PFSK-1 (cell line): ENCODE results near the gene VWF.

ENCODE experiments used
- FOXP2 ChIP-seq: optimal IDR thresholded peaks from 2 replicates; pipeline ENCODE3; 2011; ENCODE audit warnings: borderline replicate concordance, control low read depth, inconsistent platforms; ENCODE audit not compliant: insufficient read depth; ENCODE audit errors: extremely low read length, extremely low read depth
- POLR2AphosphoS5 ChIP-seq: IDR thresholded peaks from 2 replicates; pipeline ENCODE4 v1.6.1; 2012; ENCODE audit warnings: low read depth, mild to moderate bottlenecking, control low read depth, low read length, moderate library complexity
- SIN3A ChIP-seq: IDR thresholded peaks from 2 replicates; pipeline ENCODE4 v1.6.1; 2012; ENCODE audit warnings: mild to moderate bottlenecking, low read length, moderate library complexity, borderline replicate concordance; ENCODE audit not compliant: insufficient read depth
- TAF1 ChIP-seq: IDR thresholded peaks from 2 replicates; pipeline ENCODE4 v1.6.1; 2012; ENCODE audit warnings: low read length, control low read depth, borderline replicate concordance; ENCODE audit not compliant: insufficient read depth
- TF ChIP-seq, protein P1 (sequence below), 2 experiments: IDR thresholded peaks; 2 replicates each; pipeline versions ENCODE4 v1.6.1 to v1.8.0; 2011 to 2012; ENCODE audit warnings: low read depth in 2 of 2, low read length in 2 of 2, control low read depth in 1 of 2, inconsistent platforms in 1 of 2, mild to moderate bottlenecking in 1 of 2, moderate library complexity in 1 of 2; ENCODE audit not compliant: insufficient read depth in 1 of 2

VWF gene

GRCh38 chr12:5976196-5976595 is 148.3 kb downstream of the VWF start:
- TF ChIP-seq POLR2AphosphoS5 (no peak), SIN3A (no peak), FOXP2 (no peak), TAF1 (no peak)
- TF ChIP-seq, protein P1, sequence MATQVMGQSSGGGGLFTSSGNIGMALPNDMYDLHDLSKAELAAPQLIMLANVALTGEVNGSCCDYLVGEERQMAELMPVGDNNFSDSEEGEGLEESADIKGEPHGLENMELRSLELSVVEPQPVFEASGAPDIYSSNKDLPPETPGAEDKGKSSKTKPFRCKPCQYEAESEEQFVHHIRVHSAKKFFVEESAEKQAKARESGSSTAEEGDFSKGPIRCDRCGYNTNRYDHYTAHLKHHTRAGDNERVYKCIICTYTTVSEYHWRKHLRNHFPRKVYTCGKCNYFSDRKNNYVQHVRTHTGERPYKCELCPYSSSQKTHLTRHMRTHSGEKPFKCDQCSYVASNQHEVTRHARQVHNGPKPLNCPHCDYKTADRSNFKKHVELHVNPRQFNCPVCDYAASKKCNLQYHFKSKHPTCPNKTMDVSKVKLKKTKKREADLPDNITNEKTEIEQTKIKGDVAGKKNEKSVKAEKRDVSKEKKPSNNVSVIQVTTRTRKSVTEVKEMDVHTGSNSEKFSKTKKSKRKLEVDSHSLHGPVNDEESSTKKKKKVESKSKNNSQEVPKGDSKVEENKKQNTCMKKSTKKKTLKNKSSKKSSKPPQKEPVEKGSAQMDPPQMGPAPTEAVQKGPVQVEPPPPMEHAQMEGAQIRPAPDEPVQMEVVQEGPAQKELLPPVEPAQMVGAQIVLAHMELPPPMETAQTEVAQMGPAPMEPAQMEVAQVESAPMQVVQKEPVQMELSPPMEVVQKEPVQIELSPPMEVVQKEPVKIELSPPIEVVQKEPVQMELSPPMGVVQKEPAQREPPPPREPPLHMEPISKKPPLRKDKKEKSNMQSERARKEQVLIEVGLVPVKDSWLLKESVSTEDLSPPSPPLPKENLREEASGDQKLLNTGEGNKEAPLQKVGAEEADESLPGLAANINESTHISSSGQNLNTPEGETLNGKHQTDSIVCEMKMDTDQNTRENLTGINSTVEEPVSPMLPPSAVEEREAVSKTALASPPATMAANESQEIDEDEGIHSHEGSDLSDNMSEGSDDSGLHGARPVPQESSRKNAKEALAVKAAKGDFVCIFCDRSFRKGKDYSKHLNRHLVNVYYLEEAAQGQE (IDR thresholded peaks at IDR 0.05; ENCODE audit: insufficient read depth in 1 of 2, low read depth in 2 of 2, low read length in 2 of 2): no peak

- TF ChIP-seq FOXP2: no peak
- TF ChIP-seq, protein P1 (IDR thresholded peaks at IDR 0.05; ENCODE audit: insufficient read depth in 1 of 2, low read depth in 2 of 2, low read length in 2 of 2): no peak
- no peak for TF ChIP-seq POLR2AphosphoS5
- no peak for TF ChIP-seq SIN3A
- TF ChIP-seq TAF1: no peak
Measured at GRCh38 chr12:5973461-5974115, 150.9 kb downstream of the VWF start.

GRCh38 chr12:5972387-5972786 is 152.1 kb downstream of the VWF start:
- TF ChIP-seq TAF1 (no peak), FOXP2 (no peak), POLR2AphosphoS5 (no peak), SIN3A (no peak)
- TF ChIP-seq, protein P1 (IDR thresholded peaks at IDR 0.05; ENCODE audit: insufficient read depth in 1 of 2, low read depth in 2 of 2, low read length in 2 of 2): no peak

DNA sequence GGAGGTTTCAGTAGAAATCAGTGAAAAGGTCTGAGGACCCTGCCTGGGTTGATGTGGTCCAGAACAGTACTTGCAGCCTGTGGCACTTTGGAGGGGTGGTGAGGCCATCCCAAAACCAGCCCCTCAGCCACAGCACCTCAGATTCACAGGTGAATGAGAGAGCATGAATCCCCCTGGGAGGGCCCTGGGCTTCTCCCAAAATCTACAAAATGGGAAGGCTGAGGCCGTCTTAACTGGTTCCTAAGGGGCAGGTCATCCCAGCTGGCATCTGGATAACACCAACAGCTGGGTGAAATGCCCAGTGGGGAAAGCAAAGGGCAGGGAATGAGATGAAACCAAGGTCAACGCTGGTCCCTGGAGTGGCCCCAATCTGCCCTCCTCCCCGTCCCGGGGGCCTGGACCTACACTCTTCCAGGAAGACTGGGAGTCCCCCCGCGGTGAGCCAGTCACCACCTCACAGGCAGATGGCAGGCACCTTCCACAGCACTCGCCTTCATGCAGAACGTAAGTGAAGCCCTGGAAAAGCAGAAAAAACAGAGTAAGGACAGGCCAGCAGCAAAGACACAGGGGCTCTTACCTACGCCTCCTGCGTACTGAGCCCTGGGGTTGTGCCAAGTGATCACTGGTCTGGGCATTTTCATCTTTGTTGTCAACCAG is 153.1 kb downstream of the VWF start:
- TF ChIP-seq FOXP2: no peak
- TF ChIP-seq TAF1: no peak
- no peak for TF ChIP-seq SIN3A
- TF ChIP-seq, protein P1 (IDR thresholded peaks at IDR 0.05; ENCODE audit: insufficient read depth in 1 of 2, low read depth in 2 of 2, low read length in 2 of 2): no peak
- TF ChIP-seq POLR2AphosphoS5: no peak
